HCT116 (cell line): ENCODE data around the gene PRMT1. TPM values are rescaled to one million over a fixed set of nuclear protein-coding genes. Genes with fewer than 3 reads are reported as not detected.

Experiments used
- ATAC-seq: fragments of 200-7000 bp; cut with Tn5 transposase; 2 replicates; pipeline ENCODE4 v1.9.1; 2020; ENCODE audit warnings: mild to moderate bottlenecking, moderate library complexity
- BruUV-seq: library from RNA; stranded (reverse); fragments of 400-500 nt; replicated peaks from 2 replicates; lab custom pipeline; 2021; lab: Mats Ljungman, UMichigan
- CTCF ChIA-PET: fragments of 300-600 bp; sonication (Branson Sonifier 250); formaldehyde crosslinking; loops from one replicate; lab custom pipeline; 2021; ENCODE audit warnings: antibody characterized with exemption; lab: Charles Lee
- POLR2A ChIA-PET: fragments of 300-600, 350-600 bp; sonication (Branson Sonifier 250); formaldehyde crosslinking; loops from one replicate; lab custom pipeline; 2021; ENCODE audit warnings: antibody characterized with exemption; lab: Charles Lee
- RAD21 ChIA-PET, 2 experiments: fragments of 300-600 bp; sonication (Branson Sonifier 250); formaldehyde crosslinking; loops; one replicate each; lab custom pipeline; 2023; ENCODE audit warnings: low total read pairs in 2 of 2; ENCODE audit not compliant: uncharacterized antibody in 2 of 2, unreplicated experiment in 2 of 2, low non-redundant PET in 1 of 2; lab: Charles Lee
- DNase-seq: peaks from one replicate; pipeline ENCODE4 v3.0.0-alpha.2; 2010; ENCODE audit warnings: low read depth, low spot score
- H2AFZ ChIP-seq: fragments of 200-600 bp; shearing (Covaris generic), sonication (generic); 2 replicates; pipeline ENCODE4 v1.6.1; 2017; ENCODE audit warnings: low read depth, mixed run types, mixed read lengths, antibody characterized with exemption, low read length; ENCODE audit not compliant: poor library complexity, severe bottlenecking
- H3K27ac ChIP-seq: 2 replicates; pipeline ENCODE4 v1.5.1; 2012; ENCODE audit warnings: low read depth, low read length
- H3K27me3 ChIP-seq: fragments of 200-600 bp; sonication (generic); 2 replicates; pipeline ENCODE4 v1.6.1; 2016; ENCODE audit warnings: mixed run types, low read length, mixed read lengths; ENCODE audit not compliant: insufficient read depth
- H3K36me3 ChIP-seq, 2 experiments: fragments of 200-500 bp in 1 of 2; fragments of 200-600 bp in 1 of 2; sonication (Bioruptor generic) in 1 of 2; sonication (generic) in 1 of 2; 2 replicates each; pipeline versions ENCODE4 v1.5.1 to v1.6.1; 2014 to 2016; ENCODE audit warnings: low read length in 2 of 2, inconsistent platforms in 1 of 2, mixed read lengths in 1 of 2, mixed run types in 1 of 2; ENCODE audit not compliant: insufficient read depth in 2 of 2, control insufficient read depth in 1 of 2
- H3K4me1 ChIP-seq, 2 experiments: fragments of 200-600 bp in 1 of 2; sonication (generic) in 1 of 2; 2 replicates each; pipeline versions ENCODE4 v1.5.1 to v1.6.1; 2012 to 2017; ENCODE audit warnings: low read length in 2 of 2, inconsistent platforms in 1 of 2, mild to moderate bottlenecking in 1 of 2, mixed read lengths in 1 of 2, mixed run types in 1 of 2, moderate library complexity in 1 of 2; ENCODE audit not compliant: insufficient read depth in 2 of 2, control insufficient read depth in 1 of 2
- H3K4me2 ChIP-seq: fragments of 200-600 bp; sonication (generic); 2 replicates; pipeline ENCODE4 v1.6.1; 2017; ENCODE audit warnings: mixed run types, low read length, mixed read lengths
- H3K4me3 ChIP-seq, 2 experiments: fragments of 200-600 bp in 1 of 2; sonication (generic) in 1 of 2; replicated peaks in 1 of 2; 2 replicates each; pipeline ENCODE4 v1.5.1; 2011 to 2016; ENCODE audit warnings: low read length in 2 of 2, control low read depth in 1 of 2, low read depth in 1 of 2, mild to moderate bottlenecking in 1 of 2, mixed read lengths in 1 of 2, mixed run types in 1 of 2
- H3K79me2 ChIP-seq: fragments of 200-600 bp; sonication (generic); 2 replicates; pipeline ENCODE4 v1.6.1; 2017; ENCODE audit warnings: mild to moderate bottlenecking, mixed run types, low read length, moderate library complexity, mixed read lengths; ENCODE audit not compliant: insufficient read depth
- H3K9ac ChIP-seq: fragments of 200-600 bp; sonication (generic); 2 replicates; pipeline ENCODE4 v1.6.1; 2016; ENCODE audit warnings: low read length, mixed read lengths
- H3K9me2 ChIP-seq: fragments of 200-600 bp; sonication (generic), shearing (Covaris generic); 2 replicates; pipeline ENCODE4 v1.6.1; 2017; ENCODE audit warnings: mixed run types, mild to moderate bottlenecking, moderate library complexity; ENCODE audit not compliant: insufficient read depth
- H3K9me3 ChIP-seq, 2 experiments: fragments of 200-500 bp in 1 of 2; fragments of 200-600 bp in 1 of 2; sonication (Bioruptor generic) in 1 of 2; sonication (generic) in 1 of 2; 2 replicates each; pipeline ENCODE4 v1.6.1; 2014 to 2017; ENCODE audit warnings: low read length in 2 of 2, mixed read lengths in 2 of 2, inconsistent platforms in 1 of 2, low read depth in 1 of 2, mild to moderate bottlenecking in 1 of 2, mixed run types in 1 of 2, moderate library complexity in 1 of 2; ENCODE audit not compliant: control insufficient read depth in 1 of 2, insufficient read depth in 1 of 2
- H4K20me1 ChIP-seq: fragments of 200-600 bp; sonication (generic), shearing (Covaris generic); 2 replicates; pipeline ENCODE4 v1.6.1; 2017; ENCODE audit warnings: mixed run types, mild to moderate bottlenecking, moderate library complexity; ENCODE audit not compliant: insufficient read depth
- EZH2 ChIP-seq: fragments of 200-600 bp; sonication (generic); IDR thresholded peaks from 2 replicates; pipeline ENCODE4 v1.6.1; 2017; ENCODE audit warnings: antibody characterized with exemption, mixed run types
- EZH2phosphoT487 ChIP-seq: fragments of 200-600 bp; IDR thresholded peaks from 2 replicates; pipeline ENCODE4 v1.6.1; 2018; ENCODE audit warnings: antibody characterized with exemption, borderline replicate concordance
- FOSL1 ChIP-seq: IDR thresholded peaks from 2 replicates; pipeline ENCODE4 v1.6.1; 2012; ENCODE audit warnings: low read depth
- POLR2A ChIP-seq: IDR thresholded peaks from 2 replicates; pipeline ENCODE4 v1.7.0; 2011; ENCODE audit warnings: borderline replicate concordance; ENCODE audit not compliant: insufficient read depth, insufficient read length; ENCODE audit errors: extremely low read depth
- POLR2AphosphoS5 ChIP-seq: IDR thresholded peaks from 2 replicates; pipeline ENCODE4 v1.6.1; 2011; ENCODE audit warnings: mild to moderate bottlenecking, low read depth, low read length, moderate library complexity
- SIN3A ChIP-seq: IDR thresholded peaks from 2 replicates; pipeline ENCODE4 v1.6.1; 2012; ENCODE audit warnings: low read depth
- SP1 ChIP-seq: IDR thresholded peaks from 2 replicates; pipeline ENCODE4 v1.6.1; 2012; ENCODE audit warnings: low read depth
- SRF ChIP-seq: IDR thresholded peaks from 2 replicates; pipeline ENCODE4 v1.6.1; 2012; ENCODE audit warnings: low read depth
- TCF7L2 ChIP-seq: IDR thresholded peaks from 2 replicates; pipeline ENCODE4 v1.7.0; 2011; ENCODE audit warnings: borderline replicate concordance, inconsistent platforms; ENCODE audit not compliant: insufficient read depth, insufficient read length; ENCODE audit errors: extremely low read depth
- ZFX ChIP-seq: fragments of 450-650 bp; IDR thresholded peaks from 2 replicates; pipeline ENCODE4 v1.6.1; 2017
- intact Hi-C: fragments of 100-400 bp; cut with micrococcal nuclease; formaldehyde crosslinking; loops from 2 replicates; pipeline ENCODE4 v1.10.0; 2022
- total RNA-seq: library from RNA; stranded (reverse); gene quantifications from one replicate; pipeline ENCODE4 v1.2.1, GENCODE V29; 2021; ENCODE audit not compliant: unreplicated experiment
- TF ChIP-seq, protein P1 (sequence below): IDR thresholded peaks from 2 replicates; pipeline ENCODE4 v1.6.1; 2012
- TF ChIP-seq, protein P2 (sequence below): IDR thresholded peaks from 2 replicates; pipeline ENCODE4 v1.6.1; 2011; ENCODE audit warnings: mild to moderate bottlenecking, low read length, moderate library complexity; ENCODE audit not compliant: insufficient replicate concordance; ENCODE audit errors: extremely low read depth
- TF ChIP-seq, protein P3 (sequence below): IDR thresholded peaks from 2 replicates; pipeline ENCODE4 v1.6.1; 2012

PRMT1 gene
- total RNA-seq, 1 experiment from 2014 or later, result 428 TPM

DNA sequence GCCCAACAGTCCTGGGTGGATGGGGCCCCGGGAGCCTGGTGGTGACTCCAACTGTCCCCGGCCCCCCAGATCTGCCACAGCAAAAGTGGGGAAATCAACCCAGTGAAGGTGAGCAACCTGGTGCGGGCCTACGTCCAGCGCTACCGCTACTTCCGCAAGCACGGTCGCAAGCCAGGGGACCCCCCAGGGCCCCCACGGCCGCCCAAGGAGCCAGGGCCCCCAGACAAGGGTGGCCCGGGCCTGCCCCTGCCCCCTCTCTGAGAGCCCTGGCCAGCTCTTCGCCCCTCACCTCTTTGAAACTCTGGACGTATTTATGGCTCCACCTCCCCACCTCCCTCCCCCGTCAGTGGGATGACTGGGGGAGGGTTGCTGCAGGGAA, 18.9 kb upstream of the PRMT1 start:
- ChIA-PET CTCF (no interaction called here), RAD21 (no interaction called here), POLR2A (interaction anchor here (0.9 to 2.8 kb wide), 2 partner anchors 9 to 18 kb away, joined by 3 to 8 read pairs; partner anchors contain the start of gene RRAS)
- ATAC-seq (no peak), DNase-seq (no peak)
- BruUV-seq, result TSS peak; percentile 32
- Histone ChIP-seq H3K4me2 (no peak overlapping the region), H3K9me2 (no peaks in the 10 kb centered on the region), H4K20me1 (no peaks in the 10 kb centered on the region), H3K9ac (no peak overlapping the region), H3K4me3 (no peak overlapping the region), H3K9me3 (no peaks in the 10 kb centered on the region), H3K27me3 (no peaks in the 10 kb centered on the region), H3K79me2 (peaks cover 9% of the 10 kb centered on the region; the same call in 1 of the 2 replicates), H3K4me1 (no peaks in the 10 kb centered on the region), H3K27ac (no peak overlapping the region), H2AFZ (no peak overlapping the region), H3K36me3 (peaks cover 25 to 70% of the 10 kb centered on the region in 2 experiments; a peak in 3 of 4 replicates)
- intact Hi-C loops, result no loop called here
- TF ChIP-seq, protein P1, sequence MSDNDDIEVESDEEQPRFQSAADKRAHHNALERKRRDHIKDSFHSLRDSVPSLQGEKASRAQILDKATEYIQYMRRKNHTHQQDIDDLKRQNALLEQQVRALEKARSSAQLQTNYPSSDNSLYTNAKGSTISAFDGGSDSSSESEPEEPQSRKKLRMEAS, result no peak
- TF ChIP-seq ZFX, result no peak
- TF ChIP-seq POLR2A, result no peak
- TF ChIP-seq SRF, result no peak
- no peak for TF ChIP-seq SIN3A
- TF ChIP-seq, protein P2, sequence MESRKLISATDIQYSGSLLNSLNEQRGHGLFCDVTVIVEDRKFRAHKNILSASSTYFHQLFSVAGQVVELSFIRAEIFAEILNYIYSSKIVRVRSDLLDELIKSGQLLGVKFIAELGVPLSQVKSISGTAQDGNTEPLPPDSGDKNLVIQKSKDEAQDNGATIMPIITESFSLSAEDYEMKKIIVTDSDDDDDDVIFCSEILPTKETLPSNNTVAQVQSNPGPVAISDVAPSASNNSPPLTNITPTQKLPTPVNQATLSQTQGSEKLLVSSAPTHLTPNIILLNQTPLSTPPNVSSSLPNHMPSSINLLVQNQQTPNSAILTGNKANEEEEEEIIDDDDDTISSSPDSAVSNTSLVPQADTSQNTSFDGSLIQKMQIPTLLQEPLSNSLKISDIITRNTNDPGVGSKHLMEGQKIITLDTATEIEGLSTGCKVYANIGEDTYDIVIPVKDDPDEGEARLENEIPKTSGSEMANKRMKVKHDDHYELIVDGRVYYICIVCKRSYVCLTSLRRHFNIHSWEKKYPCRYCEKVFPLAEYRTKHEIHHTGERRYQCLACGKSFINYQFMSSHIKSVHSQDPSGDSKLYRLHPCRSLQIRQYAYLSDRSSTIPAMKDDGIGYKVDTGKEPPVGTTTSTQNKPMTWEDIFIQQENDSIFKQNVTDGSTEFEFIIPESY, result no peak
- no peak for TF ChIP-seq TCF7L2
- no peak for TF ChIP-seq POLR2AphosphoS5
- TF ChIP-seq, protein P3, sequence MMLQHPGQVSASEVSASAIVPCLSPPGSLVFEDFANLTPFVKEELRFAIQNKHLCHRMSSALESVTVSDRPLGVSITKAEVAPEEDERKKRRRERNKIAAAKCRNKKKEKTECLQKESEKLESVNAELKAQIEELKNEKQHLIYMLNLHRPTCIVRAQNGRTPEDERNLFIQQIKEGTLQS, result no peak
- TF ChIP-seq SP1, result no peak
- TF ChIP-seq FOSL1, result no peak
- no peak for TF ChIP-seq EZH2
- no peak for TF ChIP-seq EZH2phosphoT487
